ENCODE results near the gene LRRC4C. TPM values are rescaled to one million over a fixed set of nuclear protein-coding genes. Genes with fewer than 3 reads are reported as not detected.

The LRRC4C gene
- total RNA-seq, 1 experiment from 2014 or later, result 0.72 TPM

GRCh38 chr11:40183073-40184064 lies 1276.1 kb downstream of the LRRC4C start:
- DNase-seq (ENCODE audit: low spot score) (no peak), ATAC-seq (no peak)
- POLR2A ChIA-PET, result no interaction called here
- Mint-ChIP-seq H3K4me3 (no peak overlapping the region), H3K27me3 (ENCODE audit: low read depth) (peaks cover 67% of the 10 kb centered on the region), H3K36me3 (no peaks in the 10 kb centered on the region), H3K4me1 (no peaks in the 10 kb centered on the region), H3K27ac (no peak overlapping the region), H3K9me3 (peaks cover 11% of the 10 kb centered on the region; the same call in 1 of the 2 replicates)
- TF ChIP-seq AFF4 (CRISPR knock-in tag; IDR thresholded peaks at IDR 0.05; ENCODE audit: borderline replicate concordance), result no peak
- no peak for TF ChIP-seq ATF1 (CRISPR knock-in tag; IDR thresholded peaks at IDR 0.05)
- no peak for TF ChIP-seq ZNF263 (CRISPR knock-in tag; IDR thresholded peaks at IDR 0.05; ENCODE audit: low read depth)
- no peak for TF ChIP-seq USF2 (CRISPR knock-in tag; IDR thresholded peaks at IDR 0.05)
- TF ChIP-seq ZNF425 (CRISPR knock-in tag; conservative IDR thresholded peaks at IDR 0.05), result no peak
- no peak for TF ChIP-seq AR (CRISPR knock-in tag; IDR thresholded peaks at IDR 0.05)
- no peak for TF ChIP-seq EMX1 (CRISPR knock-in tag; IDR thresholded peaks at IDR 0.05)
- TF ChIP-seq FOXJ3 (CRISPR knock-in tag; IDR thresholded peaks at IDR 0.05; ENCODE audit: borderline replicate concordance), result no peak
- no peak for TF ChIP-seq FOXK1 (CRISPR knock-in tag; IDR thresholded peaks at IDR 0.05)
- TF ChIP-seq CBFB (CRISPR knock-in tag; IDR thresholded peaks at IDR 0.05; ENCODE audit: low read depth), result no peak
- TF ChIP-seq MLX (CRISPR knock-in tag; IDR thresholded peaks at IDR 0.05), result no peak
- no peak for TF ChIP-seq JAZF1 (CRISPR knock-in tag; IDR thresholded peaks at IDR 0.05)
- no peak for TF ChIP-seq E2F1 (CRISPR knock-in tag; IDR thresholded peaks at IDR 0.05)
- no peak for TF ChIP-seq TCF7 (CRISPR knock-in tag; IDR thresholded peaks at IDR 0.05; ENCODE audit: low read depth)
- no peak for TF ChIP-seq TEAD1 (CRISPR knock-in tag; IDR thresholded peaks at IDR 0.05)
- TF ChIP-seq CREB1 (CRISPR knock-in tag; IDR thresholded peaks at IDR 0.05), result no peak
- no peak for TF ChIP-seq IRF2 (CRISPR knock-in tag; IDR thresholded peaks at IDR 0.05; ENCODE audit: borderline replicate concordance, low read depth)
- TF ChIP-seq ELF4 (CRISPR knock-in tag; IDR thresholded peaks at IDR 0.05; ENCODE audit: low read depth), result no peak
- TF ChIP-seq ZNF671 (CRISPR knock-in tag; IDR thresholded peaks at IDR 0.05), result no peak
- CTCF ChIA-PET, result interaction anchor here (1.4 kb wide), 1 partner anchor 111 kb away, joined by 4 read pairs; no protein-coding TSS in a partner anchor
